IPS-NIHi7 (cell line): Measurements from ENCODE around the gene PEX14.
A peak's percentile ranks its signal among the peaks of the same experiment; 100 is the strongest.
"Not testable (repeated sequence)": the region's sequence is repeated elsewhere in the genome, so short reads cannot be mapped to it uniquely, and the experiment has no call there.

Source experiments
- DNase-seq: peaks from one replicate; pipeline ENCODE4 v3.0.0; 2012; ENCODE audit warnings: mixed read lengths; ENCODE audit errors: extremely low spot score

The PEX14 gene

GRCh38 chr1:10450836-10451235 is 23.9 kb upstream of the PEX14 start:
- no peak for DNase-seq

GRCh38 chr1:10451287-10451686 is 23.5 kb upstream of the PEX14 start:
- peak; percentile 33 for DNase-seq

- no peak for DNase-seq
Observed at GRCh38 chr1:10456048-10456447, 18.7 kb upstream of the PEX14 start.

GRCh38 chr1:10456661-10457060 is 18.1 kb upstream of the PEX14 start:
- DNase-seq: no peak

- DNase-seq: not testable (repeated sequence)
Observed at GRCh38 chr1:10457462-10457861, 17.3 kb upstream of the PEX14 start.

- DNase-seq: no peak
Observed at GRCh38 chr1:10457875-10458274, 16.9 kb upstream of the PEX14 start.

GRCh38 chr1:10459184-10459583 is 15.6 kb upstream of the PEX14 start:
- DNase-seq: no peak

GRCh38 chr1:10467078-10467477 is 7.7 kb upstream of the PEX14 start:
- DNase-seq: no peak

- DNase-seq: no peak
Observed at GRCh38 chr1:10470043-10470442, 4.7 kb upstream of the PEX14 start.

GRCh38 chr1:10471411-10472219 is 3.1 kb upstream of the PEX14 start:
- no peak for DNase-seq

GRCh38 chr1:10472220-10473144 is 2.3 kb upstream of the PEX14 start, which contains the start of gene DFFA:
Gene DFFA (minus strand): TSS chr1:10472529. CDS start chr1:10472458, 71 bp downstream.
- peak; percentile 96 for DNase-seq

GRCh38 chr1:10473145-10473765 is 1.5 kb upstream of the PEX14 start:
- no peak for DNase-seq

GRCh38 chr1:10474309-10474612 is 489 bp upstream of the PEX14 start:
- not testable (repeated sequence) for DNase-seq

GRCh38 chr1:10475510-10475909 is 760 bp downstream of the PEX14 start:
- DNase-seq: no peak

GRCh38 chr1:10479296-10479695 is 4.5 kb downstream of the PEX14 start:
- no peak for DNase-seq

- DNase-seq: no peak
Observed at GRCh38 chr1:10480614-10481013, 5.9 kb downstream of the PEX14 start.

- DNase-seq: no peak
Observed at GRCh38 chr1:10484521-10484920, 9.8 kb downstream of the PEX14 start.

- no peak for DNase-seq
Observed at GRCh38 chr1:10489291-10490055, 14.7 kb downstream of the PEX14 start.

- DNase-seq: no peak
Observed at GRCh38 chr1:10490286-10490970, 15.7 kb downstream of the PEX14 start.

- DNase-seq: no peak
Observed at GRCh38 chr1:10494418-10494753, 19.6 kb downstream of the PEX14 start.
